GM23338 (cell line): Measurements from ENCODE around the gene ENPP1. TPM values are rescaled to one million over a fixed set of nuclear protein-coding genes. Genes with fewer than 3 reads are reported as not detected.

ENCODE experiments used
- ATAC-seq: fragments of 200-7000 bp; cut with Tn5 transposase; 3 replicates; pipeline ENCODE4 v1.9.1; 2020
- DNase-seq: peaks from one replicate; pipeline ENCODE4 v3.0.0-alpha.2; 2015; ENCODE audit warnings: low spot score
- H2AFZ ChIP-seq: fragments of 200-600 bp; sonication (generic); 2 replicates; pipeline ENCODE4 v1.8.0; 2016; ENCODE audit warnings: antibody characterized with exemption, mild to moderate bottlenecking, moderate library complexity
- H3F3A ChIP-seq: fragments of 200-600 bp; sonication (generic); replicated peaks from 2 replicates; pipeline ENCODE4 v1.8.0; 2017; ENCODE audit warnings: antibody characterized with exemption, mixed run types, low read depth
- H3K27ac ChIP-seq: fragments of 200-600 bp; sonication (generic); 2 replicates; pipeline ENCODE4 v1.6.1; 2016; ENCODE audit warnings: low read depth
- H3K27me3 ChIP-seq: fragments of 200-600 bp; sonication (generic); 2 replicates; pipeline ENCODE4 v1.8.0; 2016; ENCODE audit warnings: mild to moderate bottlenecking, mixed run types, moderate library complexity; ENCODE audit not compliant: insufficient read depth
- H3K36me3 ChIP-seq: fragments of 200-600 bp; sonication (generic); 2 replicates; pipeline ENCODE4 v1.8.0; 2016; ENCODE audit warnings: mild to moderate bottlenecking; ENCODE audit not compliant: insufficient read depth
- H3K4me1 ChIP-seq: fragments of 200-600 bp; sonication (generic); 2 replicates; pipeline ENCODE4 v1.8.0; 2016; ENCODE audit warnings: mild to moderate bottlenecking, moderate library complexity; ENCODE audit not compliant: insufficient read depth
- H3K4me2 ChIP-seq: fragments of 200-600 bp; sonication (generic); 2 replicates; pipeline ENCODE4 v1.7.1; 2017; ENCODE audit warnings: mixed run types
- H3K4me3 ChIP-seq: fragments of 200-600 bp; sonication (generic); 2 replicates; pipeline ENCODE4 v1.6.1; 2016; ENCODE audit warnings: mixed run types
- H3K79me2 ChIP-seq: fragments of 200-600 bp; sonication (generic); replicated peaks from 2 replicates; pipeline ENCODE4 v1.8.0; 2017; ENCODE audit warnings: mild to moderate bottlenecking; ENCODE audit not compliant: insufficient read depth
- H3K9me2 ChIP-seq: fragments of 200-600 bp; sonication (generic); 2 replicates; pipeline ENCODE4 v1.8.0; 2017; ENCODE audit not compliant: insufficient read depth
- H4K20me1 ChIP-seq: fragments of 200-600 bp; sonication (generic); replicated peaks from 2 replicates; pipeline ENCODE4 v1.8.0; 2017; ENCODE audit warnings: mild to moderate bottlenecking; ENCODE audit not compliant: insufficient read depth
- H3K27ac Mint-ChIP-seq: 2 replicates; pipeline ENCODE4 v1.8.0; 2020; ENCODE audit warnings: inconsistent platforms, mild to moderate bottlenecking, moderate library complexity, mixed read lengths
- H3K27me3 Mint-ChIP-seq: 3 replicates; pipeline ENCODE4 v1.8.0; 2022; ENCODE audit warnings: low read depth, mild to moderate bottlenecking, moderate library complexity, mixed read lengths, inconsistent platforms; ENCODE audit not compliant: insufficient read depth, poor library complexity
- H3K36me3 Mint-ChIP-seq: 3 replicates; pipeline ENCODE4 v1.8.0; 2021; ENCODE audit warnings: low read depth, mild to moderate bottlenecking, inconsistent platforms, moderate library complexity, mixed read lengths
- H3K4me1 Mint-ChIP-seq: 3 replicates; pipeline ENCODE4 v1.8.0; 2020; ENCODE audit warnings: mild to moderate bottlenecking, inconsistent platforms, mixed read lengths
- H3K4me3 Mint-ChIP-seq: 3 replicates; pipeline ENCODE4 v1.8.0; 2021; ENCODE audit warnings: moderate library complexity, mild to moderate bottlenecking, inconsistent platforms, mixed read lengths
- H3K9me3 Mint-ChIP-seq: 3 replicates; pipeline ENCODE4 v1.8.0; 2020; ENCODE audit warnings: moderate library complexity, mild to moderate bottlenecking, inconsistent platforms, mixed read lengths
- CREB1 ChIP-seq: fragments of 250-450 bp; sonication (Bioruptor Pico); IDR thresholded peaks from 2 replicates; pipeline ENCODE4 v1.5.0; 2020; ENCODE audit warnings: low read depth, mild to moderate bottlenecking, moderate library complexity
- EZH2phosphoT487 ChIP-seq: fragments of 200-600 bp; sonication (generic); IDR thresholded peaks from one replicate; pipeline ENCODE4 v1.8.1; 2018; ENCODE audit warnings: antibody characterized with exemption; ENCODE audit not compliant: unreplicated experiment
- JUNB ChIP-seq: IDR thresholded peaks from one replicate; pipeline ENCODE4 v1.6.1; 2016; ENCODE audit warnings: antibody characterized with exemption; ENCODE audit not compliant: unreplicated experiment
- NANOG ChIP-seq: IDR thresholded peaks from 2 replicates; pipeline ENCODE4 v1.6.1; 2016; ENCODE audit warnings: antibody characterized with exemption, borderline replicate concordance
- POLR2AphosphoS5 ChIP-seq: IDR thresholded peaks from 2 replicates; pipeline ENCODE4 v1.6.1; 2016; ENCODE audit warnings: antibody characterized with exemption, low read depth
- STAT1 ChIP-seq: IDR thresholded peaks from one replicate; pipeline ENCODE4 v1.6.1; 2016; ENCODE audit warnings: antibody characterized with exemption; ENCODE audit not compliant: unreplicated experiment
- polyA plus RNA-seq: library from polyadenylated mRNA; unstranded; fragments of >200 nt; fragmentation: Nextera tagmentation; extraction: Ambion mirVana; gene quantifications from 2 replicates; pipeline ENCODE4 v1.2.1, GENCODE V29; 2016
- total RNA-seq: library from RNA; depleted of rRNA; stranded (reverse); fragments of >200 nt; shearing (Covaris generic); gene quantifications from 2 replicates; pipeline ENCODE4 v1.2.3, GENCODE V29; 2014
- TF ChIP-seq, protein P1 (sequence below): fragments of 250-450 bp; sonication (Bioruptor Pico); IDR thresholded peaks from 2 replicates; pipeline ENCODE4 v1.5.0; 2020; ENCODE audit warnings: mild to moderate bottlenecking, moderate library complexity
- TF ChIP-seq, protein P2 (sequence below): IDR thresholded peaks from 2 replicates; pipeline ENCODE4 v1.6.1; 2016; ENCODE audit warnings: antibody characterized with exemption
- TF ChIP-seq, protein P3 (sequence below): IDR thresholded peaks from one replicate; pipeline ENCODE4 v1.6.1; 2018; ENCODE audit warnings: antibody characterized with exemption; ENCODE audit not compliant: unreplicated experiment
- TF ChIP-seq, protein P4 (sequence below), 2 experiments: fragments of 200-600 bp in 1 of 2; sonication (generic) in 1 of 2; conservative IDR thresholded peaks; 2 replicates each; pipeline versions ENCODE4 v1.5.1 to v1.6.1; 2016 to 2017; ENCODE audit warnings: antibody characterized with exemption in 2 of 2, low read depth in 2 of 2, mild to moderate bottlenecking in 2 of 2, moderate library complexity in 1 of 2

ENPP1 gene
- total and polyA plus RNA-seq, 2 experiments from 2014 or later: 17.3 to 46.9 TPM

DNA sequence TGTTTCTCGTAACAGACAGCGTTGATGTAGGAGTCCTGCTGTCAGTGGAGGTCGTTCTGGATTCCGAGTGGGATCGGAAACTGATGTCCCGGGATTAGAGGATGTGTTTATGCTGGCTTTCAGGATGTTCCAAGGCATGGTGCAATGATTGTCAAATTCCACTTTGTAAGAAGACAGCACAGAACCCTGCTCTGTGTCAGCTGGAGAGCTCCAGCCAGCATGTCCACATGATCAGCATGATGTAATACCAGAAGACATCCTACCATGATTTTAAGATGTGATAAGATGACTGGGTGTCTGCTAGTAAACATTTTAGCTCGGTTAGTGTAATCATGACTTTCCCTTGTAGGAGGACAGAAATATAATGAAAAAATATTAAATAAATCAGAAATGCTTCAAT is 20.3 kb downstream of the ENPP1 start:
- H3K9me2 ChIP-seq: 0 out of 2 replicates have a peak, but pooled peaks cover 6% of the 10 kb centered on the region
- H3K79me2 ChIP-seq: peaks cover 54% of the 10 kb centered on the region
- Mint-ChIP-seq H3K9me3 (no peaks in the 10 kb centered on the region), H3K4me1 (no peaks in the 10 kb centered on the region; the same call in 2 of the 3 replicates), H3K27me3 (no peaks in the 10 kb centered on the region), H3K27ac (peak overlapping the region; percentile 6; the same call in 1 of the 2 replicates), H3K36me3 (peaks cover 9% of the 10 kb centered on the region), H3K4me3 (no peak overlapping the region)
- H3F3A ChIP-seq: no peaks in the 10 kb centered on the region
- H4K20me1 ChIP-seq: peaks cover 4% of the 10 kb centered on the region
- TF ChIP-seq STAT1 (no peak), POLR2AphosphoS5 (no peak), NANOG (no peak), JUNB (no peak), CREB1 (no peak)
- TF ChIP-seq, protein P1, sequence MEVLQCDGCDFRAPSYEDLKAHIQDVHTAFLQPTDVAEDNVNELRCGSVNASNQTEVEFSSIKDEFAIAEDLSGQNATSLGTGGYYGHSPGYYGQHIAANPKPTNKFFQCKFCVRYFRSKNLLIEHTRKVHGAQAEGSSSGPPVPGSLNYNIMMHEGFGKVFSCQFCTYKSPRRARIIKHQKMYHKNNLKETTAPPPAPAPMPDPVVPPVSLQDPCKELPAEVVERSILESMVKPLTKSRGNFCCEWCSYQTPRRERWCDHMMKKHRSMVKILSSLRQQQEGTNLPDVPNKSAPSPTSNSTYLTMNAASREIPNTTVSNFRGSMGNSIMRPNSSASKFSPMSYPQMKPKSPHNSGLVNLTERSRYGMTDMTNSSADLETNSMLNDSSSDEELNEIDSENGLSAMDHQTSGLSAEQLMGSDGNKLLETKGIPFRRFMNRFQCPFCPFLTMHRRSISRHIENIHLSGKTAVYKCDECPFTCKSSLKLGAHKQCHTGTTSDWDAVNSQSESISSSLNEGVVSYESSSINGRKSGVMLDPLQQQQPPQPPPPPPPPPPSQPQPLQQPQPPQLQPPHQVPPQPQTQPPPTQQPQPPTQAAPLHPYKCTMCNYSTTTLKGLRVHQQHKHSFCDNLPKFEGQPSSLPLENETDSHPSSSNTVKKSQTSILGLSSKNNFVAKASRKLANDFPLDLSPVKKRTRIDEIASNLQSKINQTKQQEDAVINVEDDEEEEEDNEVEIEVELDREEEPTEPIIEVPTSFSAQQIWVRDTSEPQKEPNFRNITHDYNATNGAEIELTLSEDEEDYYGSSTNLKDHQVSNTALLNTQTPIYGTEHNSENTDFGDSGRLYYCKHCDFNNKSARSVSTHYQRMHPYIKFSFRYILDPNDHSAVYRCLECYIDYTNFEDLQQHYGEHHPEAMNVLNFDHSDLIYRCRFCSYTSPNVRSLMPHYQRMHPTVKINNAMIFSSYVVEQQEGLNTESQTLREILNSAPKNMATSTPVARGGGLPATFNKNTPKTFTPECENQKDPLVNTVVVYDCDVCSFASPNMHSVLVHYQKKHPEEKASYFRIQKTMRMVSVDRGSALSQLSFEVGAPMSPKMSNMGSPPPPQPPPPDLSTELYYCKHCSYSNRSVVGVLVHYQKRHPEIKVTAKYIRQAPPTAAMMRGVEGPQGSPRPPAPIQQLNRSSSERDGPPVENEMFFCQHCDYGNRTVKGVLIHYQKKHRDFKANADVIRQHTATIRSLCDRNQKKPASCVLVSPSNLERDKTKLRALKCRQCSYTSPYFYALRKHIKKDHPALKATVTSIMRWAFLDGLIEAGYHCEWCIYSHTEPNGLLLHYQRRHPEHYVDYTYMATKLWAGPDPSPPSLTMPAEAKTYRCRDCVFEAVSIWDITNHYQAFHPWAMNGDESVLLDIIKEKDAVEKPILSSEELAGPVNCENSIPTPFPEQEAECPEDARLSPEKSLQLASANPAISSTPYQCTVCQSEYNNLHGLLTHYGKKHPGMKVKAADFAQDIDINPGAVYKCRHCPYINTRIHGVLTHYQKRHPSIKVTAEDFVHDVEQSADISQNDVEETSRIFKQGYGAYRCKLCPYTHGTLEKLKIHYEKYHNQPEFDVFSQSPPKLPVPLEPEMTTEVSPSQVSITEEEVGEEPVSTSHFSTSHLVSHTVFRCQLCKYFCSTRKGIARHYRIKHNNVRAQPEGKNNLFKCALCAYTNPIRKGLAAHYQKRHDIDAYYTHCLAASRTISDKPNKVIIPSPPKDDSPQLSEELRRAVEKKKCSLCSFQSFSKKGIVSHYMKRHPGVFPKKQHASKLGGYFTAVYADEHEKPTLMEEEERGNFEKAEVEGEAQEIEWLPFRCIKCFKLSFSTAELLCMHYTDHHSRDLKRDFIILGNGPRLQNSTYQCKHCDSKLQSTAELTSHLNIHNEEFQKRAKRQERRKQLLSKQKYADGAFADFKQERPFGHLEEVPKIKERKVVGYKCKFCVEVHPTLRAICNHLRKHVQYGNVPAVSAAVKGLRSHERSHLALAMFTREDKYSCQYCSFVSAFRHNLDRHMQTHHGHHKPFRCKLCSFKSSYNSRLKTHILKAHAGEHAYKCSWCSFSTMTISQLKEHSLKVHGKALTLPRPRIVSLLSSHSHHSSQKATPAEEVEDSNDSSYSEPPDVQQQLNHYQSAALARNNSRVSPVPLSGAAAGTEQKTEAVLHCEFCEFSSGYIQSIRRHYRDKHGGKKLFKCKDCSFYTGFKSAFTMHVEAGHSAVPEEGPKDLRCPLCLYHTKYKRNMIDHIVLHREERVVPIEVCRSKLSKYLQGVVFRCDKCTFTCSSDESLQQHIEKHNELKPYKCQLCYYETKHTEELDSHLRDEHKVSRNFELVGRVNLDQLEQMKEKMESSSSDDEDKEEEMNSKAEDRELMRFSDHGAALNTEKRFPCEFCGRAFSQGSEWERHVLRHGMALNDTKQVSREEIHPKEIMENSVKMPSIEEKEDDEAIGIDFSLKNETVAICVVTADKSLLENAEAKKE (CRISPR knock-in tag): no peak
- no peak for ATAC-seq
- no peak overlapping the region for H3K4me2 ChIP-seq
- no peak for DNase-seq
- H3K36me3 ChIP-seq: no peaks in the 10 kb centered on the region
- no peak overlapping the region for H3K4me3 ChIP-seq
- no peaks in the 10 kb centered on the region for H3K27me3 ChIP-seq
- H3K27ac ChIP-seq: no peak overlapping the region
- H3K4me1 ChIP-seq: no peaks in the 10 kb centered on the region
- no peak overlapping the region for H2AFZ ChIP-seq

DNA sequence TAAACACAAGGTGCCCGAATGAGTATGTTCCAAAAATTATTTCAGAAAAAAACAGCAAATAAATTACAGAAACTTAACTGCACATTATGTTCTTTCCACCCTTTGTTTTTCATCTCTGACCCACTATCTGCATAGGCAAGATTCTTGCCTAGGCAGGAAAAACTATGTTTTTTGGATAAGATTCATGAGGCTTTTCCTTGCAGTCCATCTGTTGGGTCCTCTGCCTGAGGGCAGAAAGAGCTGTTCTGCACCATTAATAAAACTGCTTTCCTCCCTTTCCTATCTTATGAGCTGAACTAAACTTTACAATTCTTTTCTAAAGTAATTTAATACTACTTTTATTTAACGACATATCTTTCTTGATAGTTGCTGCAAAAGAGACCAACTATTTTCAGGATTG is 21.1 kb downstream of the ENPP1 start:
- Histone ChIP-seq H3K79me2 (peaks cover 55% of the 10 kb centered on the region), H2AFZ (no peak overlapping the region), H3K36me3 (no peaks in the 10 kb centered on the region), H3K4me1 (no peaks in the 10 kb centered on the region), H3K4me2 (no peak overlapping the region), H3K9me2 (0 out of 2 replicates have a peak, but pooled peaks cover 6% of the 10 kb centered on the region), H3K27ac (no peak overlapping the region), H3F3A (no peaks in the 10 kb centered on the region), H4K20me1 (no peaks in the 10 kb centered on the region; the same call in 1 of the 2 replicates), H3K27me3 (no peaks in the 10 kb centered on the region), H3K4me3 (no peak overlapping the region)
- H3K4me3 Mint-ChIP-seq: no peak overlapping the region
- DNase-seq: no peak
- peaks cover 9% of the 10 kb centered on the region for H3K36me3 Mint-ChIP-seq
- no peaks in the 10 kb centered on the region for H3K9me3 Mint-ChIP-seq
- H3K27me3 Mint-ChIP-seq: no peaks in the 10 kb centered on the region
- H3K4me1 Mint-ChIP-seq: no peaks in the 10 kb centered on the region; the same call in 2 of the 3 replicates
- H3K27ac Mint-ChIP-seq: no peak overlapping the region
- no peak for ATAC-seq
- TF ChIP-seq POLR2AphosphoS5: no peak
- TF ChIP-seq, protein P2, sequence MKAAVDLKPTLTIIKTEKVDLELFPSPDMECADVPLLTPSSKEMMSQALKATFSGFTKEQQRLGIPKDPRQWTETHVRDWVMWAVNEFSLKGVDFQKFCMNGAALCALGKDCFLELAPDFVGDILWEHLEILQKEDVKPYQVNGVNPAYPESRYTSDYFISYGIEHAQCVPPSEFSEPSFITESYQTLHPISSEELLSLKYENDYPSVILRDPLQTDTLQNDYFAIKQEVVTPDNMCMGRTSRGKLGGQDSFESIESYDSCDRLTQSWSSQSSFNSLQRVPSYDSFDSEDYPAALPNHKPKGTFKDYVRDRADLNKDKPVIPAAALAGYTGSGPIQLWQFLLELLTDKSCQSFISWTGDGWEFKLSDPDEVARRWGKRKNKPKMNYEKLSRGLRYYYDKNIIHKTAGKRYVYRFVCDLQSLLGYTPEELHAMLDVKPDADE: no peak
- TF ChIP-seq, protein P3, sequence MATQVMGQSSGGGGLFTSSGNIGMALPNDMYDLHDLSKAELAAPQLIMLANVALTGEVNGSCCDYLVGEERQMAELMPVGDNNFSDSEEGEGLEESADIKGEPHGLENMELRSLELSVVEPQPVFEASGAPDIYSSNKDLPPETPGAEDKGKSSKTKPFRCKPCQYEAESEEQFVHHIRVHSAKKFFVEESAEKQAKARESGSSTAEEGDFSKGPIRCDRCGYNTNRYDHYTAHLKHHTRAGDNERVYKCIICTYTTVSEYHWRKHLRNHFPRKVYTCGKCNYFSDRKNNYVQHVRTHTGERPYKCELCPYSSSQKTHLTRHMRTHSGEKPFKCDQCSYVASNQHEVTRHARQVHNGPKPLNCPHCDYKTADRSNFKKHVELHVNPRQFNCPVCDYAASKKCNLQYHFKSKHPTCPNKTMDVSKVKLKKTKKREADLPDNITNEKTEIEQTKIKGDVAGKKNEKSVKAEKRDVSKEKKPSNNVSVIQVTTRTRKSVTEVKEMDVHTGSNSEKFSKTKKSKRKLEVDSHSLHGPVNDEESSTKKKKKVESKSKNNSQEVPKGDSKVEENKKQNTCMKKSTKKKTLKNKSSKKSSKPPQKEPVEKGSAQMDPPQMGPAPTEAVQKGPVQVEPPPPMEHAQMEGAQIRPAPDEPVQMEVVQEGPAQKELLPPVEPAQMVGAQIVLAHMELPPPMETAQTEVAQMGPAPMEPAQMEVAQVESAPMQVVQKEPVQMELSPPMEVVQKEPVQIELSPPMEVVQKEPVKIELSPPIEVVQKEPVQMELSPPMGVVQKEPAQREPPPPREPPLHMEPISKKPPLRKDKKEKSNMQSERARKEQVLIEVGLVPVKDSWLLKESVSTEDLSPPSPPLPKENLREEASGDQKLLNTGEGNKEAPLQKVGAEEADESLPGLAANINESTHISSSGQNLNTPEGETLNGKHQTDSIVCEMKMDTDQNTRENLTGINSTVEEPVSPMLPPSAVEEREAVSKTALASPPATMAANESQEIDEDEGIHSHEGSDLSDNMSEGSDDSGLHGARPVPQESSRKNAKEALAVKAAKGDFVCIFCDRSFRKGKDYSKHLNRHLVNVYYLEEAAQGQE: no peak
- no peak for TF ChIP-seq EZH2phosphoT487
- TF ChIP-seq, protein P4, sequence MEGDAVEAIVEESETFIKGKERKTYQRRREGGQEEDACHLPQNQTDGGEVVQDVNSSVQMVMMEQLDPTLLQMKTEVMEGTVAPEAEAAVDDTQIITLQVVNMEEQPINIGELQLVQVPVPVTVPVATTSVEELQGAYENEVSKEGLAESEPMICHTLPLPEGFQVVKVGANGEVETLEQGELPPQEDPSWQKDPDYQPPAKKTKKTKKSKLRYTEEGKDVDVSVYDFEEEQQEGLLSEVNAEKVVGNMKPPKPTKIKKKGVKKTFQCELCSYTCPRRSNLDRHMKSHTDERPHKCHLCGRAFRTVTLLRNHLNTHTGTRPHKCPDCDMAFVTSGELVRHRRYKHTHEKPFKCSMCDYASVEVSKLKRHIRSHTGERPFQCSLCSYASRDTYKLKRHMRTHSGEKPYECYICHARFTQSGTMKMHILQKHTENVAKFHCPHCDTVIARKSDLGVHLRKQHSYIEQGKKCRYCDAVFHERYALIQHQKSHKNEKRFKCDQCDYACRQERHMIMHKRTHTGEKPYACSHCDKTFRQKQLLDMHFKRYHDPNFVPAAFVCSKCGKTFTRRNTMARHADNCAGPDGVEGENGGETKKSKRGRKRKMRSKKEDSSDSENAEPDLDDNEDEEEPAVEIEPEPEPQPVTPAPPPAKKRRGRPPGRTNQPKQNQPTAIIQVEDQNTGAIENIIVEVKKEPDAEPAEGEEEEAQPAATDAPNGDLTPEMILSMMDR (conservative IDR thresholded peaks at IDR 0.05; ENCODE audit: low read depth in 2 of 2): no peak
